IPS DF 4.7 (cell line): ENCODE measurements around the gene RNF40.
"Not testable (repeated sequence)": the region's sequence is repeated elsewhere in the genome, so short reads cannot be mapped to it uniquely, and the experiment has no call there.

ENCODE experiments used
- DNase-seq: peaks from one replicate; pipeline ENCODE4 v3.0.0-alpha.2; 2013; ENCODE audit warnings: low spot score; ENCODE audit errors: extremely low read depth

Gene RNF40

DNA sequence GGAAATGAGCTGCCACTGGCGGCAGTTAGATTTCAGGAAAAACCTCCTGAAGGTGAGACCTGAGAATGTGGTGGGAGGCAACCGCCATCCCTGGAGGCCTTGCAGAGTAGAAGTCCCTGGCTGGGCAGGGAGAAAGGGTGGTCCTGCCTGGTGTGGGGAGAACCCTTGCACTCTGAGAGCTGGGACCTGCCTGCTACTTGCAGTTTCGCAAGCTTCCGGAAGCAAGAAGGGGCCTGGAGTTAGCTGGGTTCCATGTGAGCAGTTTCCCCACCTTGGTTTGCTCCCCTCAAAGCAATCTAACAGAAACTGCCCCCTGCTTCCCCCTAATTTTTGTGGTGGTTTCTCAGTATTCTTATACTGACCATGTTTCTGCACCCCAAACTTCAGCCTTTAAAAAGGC is 18.4 kb downstream of the RNF40 start:
- no peak for DNase-seq

DNA sequence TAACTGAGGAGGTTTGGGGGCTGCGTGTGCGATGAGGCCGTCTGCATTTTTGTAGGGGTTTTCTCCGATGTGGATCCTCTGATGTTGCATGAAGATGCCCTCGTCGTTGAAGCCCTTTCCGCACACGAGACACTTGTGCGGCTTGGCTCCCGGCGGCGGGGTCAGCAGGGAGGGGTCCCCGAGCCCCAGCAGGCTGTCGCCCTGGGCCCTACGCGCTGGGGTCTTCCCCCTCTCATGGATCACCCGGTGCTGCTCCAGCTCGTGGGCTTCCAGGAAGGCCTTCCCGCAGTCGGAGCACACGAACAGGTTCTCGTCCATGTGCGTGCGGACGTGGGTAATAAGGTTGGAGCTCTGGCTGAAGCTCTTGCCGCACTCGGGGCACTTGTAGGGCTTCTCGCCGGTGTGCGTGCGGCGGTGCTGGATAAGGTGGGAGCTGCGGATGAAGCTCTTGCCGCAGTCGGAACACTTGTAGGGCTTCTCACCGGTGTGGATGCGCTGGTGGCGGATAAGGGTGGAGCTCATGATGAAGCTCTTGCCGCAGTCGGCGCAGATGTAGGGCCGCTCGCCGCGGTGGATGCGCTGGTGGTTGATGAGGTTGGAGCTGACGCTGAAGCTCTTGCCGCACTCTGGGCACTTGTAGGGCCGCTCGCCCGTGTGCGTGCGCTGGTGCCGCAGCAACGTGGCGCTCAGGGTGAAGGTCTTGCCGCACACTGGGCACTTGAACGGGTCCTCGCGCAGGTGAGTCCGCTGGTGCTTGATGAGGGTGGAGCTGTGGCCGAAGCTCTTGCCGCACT is 20.6 kb downstream of the RNF40 start:
- DNase-seq = no peak

DNA sequence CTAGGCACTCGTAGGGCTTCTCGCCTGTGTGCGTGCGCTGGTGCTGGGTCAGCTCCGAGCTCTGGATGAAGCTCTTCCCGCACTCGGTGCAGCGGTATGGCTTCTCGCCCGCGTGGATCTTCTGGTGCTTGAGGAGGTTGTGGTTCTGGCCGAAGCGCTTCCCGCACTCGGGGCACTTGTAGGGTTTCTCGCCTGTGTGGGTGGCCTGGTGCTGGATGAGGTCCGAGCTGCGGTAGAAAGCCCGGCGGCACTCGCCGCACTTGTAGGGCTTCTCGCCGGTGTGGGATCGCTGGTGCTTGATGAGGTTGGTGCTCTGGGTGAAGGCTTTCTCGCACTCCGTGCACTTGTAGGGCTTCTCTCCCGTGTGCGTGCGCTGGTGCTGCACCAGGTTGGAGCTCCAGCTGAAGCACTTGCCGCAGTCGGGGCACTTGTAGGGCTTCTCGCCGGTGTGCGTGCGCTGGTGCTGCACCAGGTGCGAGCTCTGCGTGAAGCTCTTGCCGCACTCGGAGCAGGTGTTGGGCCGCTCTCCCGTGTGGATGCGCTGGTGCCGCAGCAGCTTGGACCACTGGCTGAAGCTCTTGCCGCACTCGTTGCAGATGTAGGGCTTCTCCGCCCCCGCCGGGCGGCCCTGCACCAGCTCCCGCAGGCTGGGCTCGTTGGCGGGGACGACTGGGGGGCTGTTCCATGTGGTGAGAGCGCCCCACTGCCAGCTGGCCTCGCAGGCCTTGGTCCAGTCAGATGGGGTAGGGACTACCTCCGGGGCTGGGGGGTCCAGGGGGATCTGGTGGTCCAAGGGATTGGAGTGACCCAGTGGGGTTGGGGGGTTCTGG is 21.4 kb downstream of the RNF40 start:
- no peak for DNase-seq

DNA sequence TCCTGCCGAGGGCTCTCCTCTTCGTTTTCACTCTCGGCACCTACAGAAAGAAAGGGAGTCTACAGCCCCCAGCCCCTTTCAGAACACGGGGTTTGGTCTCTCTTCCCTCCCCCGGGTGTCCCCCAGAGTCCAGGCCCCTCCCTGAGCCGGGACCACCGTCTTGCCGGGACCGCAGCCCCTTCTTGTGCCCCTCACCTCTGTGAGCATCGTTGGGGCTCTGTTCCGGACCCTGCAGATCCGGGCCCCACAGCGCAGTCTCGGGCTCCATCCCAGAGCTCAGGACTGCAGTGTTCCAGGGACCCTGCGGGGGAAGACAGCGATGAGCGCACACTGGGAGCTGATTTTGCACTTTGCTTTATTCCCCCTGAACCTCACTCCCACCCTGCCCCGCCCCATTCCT is 22.1 kb downstream of the RNF40 start:
- no peak for DNase-seq

DNA sequence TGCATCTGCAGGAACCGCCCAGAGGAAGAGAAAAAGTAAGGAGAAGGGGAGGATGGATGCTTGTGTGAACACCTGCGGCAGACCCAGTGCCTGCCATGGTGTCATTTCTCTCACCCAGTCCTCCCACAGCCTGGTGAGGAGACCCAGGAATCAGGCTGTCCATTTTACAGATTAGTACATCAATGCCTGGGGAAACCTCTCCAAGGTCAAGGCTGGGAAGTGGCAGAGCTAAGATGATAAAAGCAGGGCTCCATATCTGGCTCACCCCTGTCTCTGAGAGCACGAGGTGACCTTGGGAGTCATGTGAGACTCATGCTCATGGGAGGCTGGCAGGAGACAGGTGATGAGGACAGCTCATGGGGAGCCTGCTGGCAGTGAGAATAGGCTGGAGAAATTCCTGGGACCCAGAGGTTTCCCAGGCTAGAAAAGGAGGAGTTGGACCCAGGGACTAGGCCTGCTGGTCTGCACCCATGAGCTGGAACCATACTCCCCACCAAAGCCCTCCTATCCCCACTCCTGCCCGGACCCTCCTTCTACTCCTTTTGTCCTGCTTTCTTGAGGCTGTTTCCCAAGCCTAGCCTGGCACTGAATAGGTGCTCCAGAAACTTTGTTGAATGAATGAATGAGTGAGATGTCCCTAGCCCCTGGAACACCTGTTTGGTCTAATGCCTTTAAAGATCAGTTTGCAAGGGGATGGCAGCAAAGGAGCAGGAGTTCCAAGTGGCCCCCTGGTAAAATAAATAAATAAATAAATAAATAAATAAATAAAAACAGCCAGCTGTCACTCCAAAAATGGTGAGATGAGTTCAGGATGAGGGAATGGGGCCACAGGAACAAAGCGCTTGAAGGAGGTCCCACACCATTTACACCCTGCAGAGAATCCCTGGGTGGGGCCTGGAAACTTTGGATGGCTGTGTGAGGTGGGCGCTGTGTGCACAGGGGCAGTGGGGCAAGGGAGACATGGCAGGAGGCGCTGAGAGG is 23.3 kb downstream of the RNF40 start:
- DNase-seq = no peak

DNA sequence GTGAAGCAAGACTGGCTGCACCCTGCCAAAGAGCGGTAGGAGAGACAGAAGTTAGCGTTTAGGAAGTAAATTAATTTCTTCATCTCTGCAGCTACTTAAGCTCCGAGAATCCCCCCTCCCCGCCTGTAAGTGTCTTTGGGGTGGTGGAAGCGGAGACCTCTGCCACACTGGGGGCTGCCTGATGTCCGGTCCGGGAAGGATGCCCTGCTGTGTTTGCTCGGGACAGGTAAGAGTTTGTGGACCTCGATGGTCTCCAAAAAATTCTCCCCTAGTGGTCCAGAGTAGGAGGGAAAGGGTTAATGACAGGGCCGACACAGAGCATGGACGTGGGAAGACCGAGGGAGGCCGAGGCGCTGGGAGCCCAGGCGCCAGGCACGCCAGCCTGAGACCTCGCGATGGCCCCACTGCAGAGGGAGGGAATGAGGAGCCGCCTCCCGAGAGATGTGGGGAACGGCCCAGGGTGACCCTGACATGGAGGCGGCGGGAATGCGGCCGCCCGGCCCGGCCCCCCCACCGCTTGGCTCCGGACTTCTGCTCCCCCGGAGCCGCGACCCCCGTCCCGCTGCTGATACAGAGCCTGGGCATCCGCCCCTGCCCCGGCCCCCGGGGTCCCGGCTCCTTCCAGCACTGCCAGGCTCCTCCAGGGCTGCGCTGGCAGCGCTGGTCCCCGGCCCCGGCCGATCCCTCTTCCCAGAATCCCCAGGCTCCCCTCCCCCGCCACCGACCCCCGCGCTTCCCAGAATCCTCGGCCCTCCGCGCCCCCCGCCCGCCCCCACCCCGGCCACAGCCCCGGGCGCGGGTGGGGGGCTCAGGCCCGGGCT is 24.2 kb downstream of the RNF40 start:
- no peak for DNase-seq

DNA sequence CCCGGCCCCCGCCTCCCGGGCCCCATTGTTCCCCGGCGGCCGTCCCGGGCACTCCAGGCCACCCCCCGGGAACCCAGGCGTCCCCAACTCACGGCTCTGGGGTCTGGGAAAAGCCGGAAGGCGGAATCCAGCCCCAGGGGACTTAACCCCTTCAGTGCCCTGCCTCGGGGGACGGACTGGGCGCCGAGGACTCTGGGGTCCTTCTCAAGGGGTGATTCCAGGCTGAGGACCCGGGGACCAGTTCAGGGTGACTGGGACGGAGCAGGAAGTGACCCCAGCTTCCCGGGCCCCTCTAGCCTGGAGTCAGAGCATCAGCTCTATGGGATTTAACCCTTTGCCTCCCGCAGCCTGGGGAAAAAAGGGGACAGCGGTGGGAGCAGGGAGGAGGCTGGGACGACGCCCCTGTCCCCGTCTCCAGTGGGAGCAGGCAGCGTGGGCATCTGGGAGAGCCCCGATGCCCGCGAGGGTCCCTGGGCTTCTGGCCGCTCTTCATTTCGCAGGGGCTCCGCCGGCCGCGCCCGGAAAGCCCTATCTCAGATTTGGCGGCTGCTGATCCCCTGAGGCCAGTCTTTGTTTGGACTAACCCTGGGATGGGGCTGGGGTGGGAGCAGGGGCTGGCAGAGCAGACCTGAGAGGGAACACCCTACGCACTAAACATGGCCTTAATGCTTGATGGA is 25.0 kb downstream of the RNF40 start, which contains the start of gene ZNF629:
ZNF629 (minus strand) TSS at position 270 of the 677 bp plus-strand sequence. CDS start 2,723 bp downstream, outside the sequence.
- no peak for DNase-seq

DNA sequence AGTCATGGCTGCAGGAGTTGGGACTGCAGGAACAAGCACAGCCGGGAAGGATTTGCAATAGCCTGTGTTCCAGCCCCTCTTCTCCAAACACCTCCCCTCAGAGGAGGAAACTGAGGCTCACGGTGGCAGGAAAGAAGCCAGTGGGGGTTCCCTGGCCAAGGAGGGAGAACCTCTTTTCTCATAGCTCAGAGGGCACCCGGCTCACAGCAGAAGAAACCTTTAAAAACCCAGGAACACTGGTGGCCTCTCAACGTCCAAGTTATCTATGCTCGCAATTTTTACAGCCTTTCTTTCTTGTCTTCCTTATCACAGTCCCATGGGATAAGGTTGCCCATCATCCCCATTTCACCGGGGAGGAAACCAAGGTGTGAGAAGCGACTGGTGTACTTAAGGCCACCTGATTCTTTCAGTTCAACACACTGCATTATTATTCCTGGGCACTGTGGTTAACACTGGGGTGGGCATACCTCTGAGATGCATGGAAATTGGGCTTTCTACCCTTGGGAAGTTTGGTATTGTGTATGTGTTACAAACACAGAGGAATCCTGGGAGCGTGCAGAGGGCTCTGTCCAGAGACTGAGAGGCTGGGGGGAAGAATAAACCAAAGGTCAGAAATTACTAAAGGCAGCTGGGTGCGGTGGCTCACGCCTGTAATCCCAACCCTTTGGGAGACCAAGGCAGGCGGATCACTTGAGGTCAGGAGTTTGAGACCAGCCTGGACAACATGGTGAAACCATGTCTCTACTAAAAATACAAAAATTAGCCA is 25.7 kb downstream of the RNF40 start:
- DNase-seq = no peak

DNA sequence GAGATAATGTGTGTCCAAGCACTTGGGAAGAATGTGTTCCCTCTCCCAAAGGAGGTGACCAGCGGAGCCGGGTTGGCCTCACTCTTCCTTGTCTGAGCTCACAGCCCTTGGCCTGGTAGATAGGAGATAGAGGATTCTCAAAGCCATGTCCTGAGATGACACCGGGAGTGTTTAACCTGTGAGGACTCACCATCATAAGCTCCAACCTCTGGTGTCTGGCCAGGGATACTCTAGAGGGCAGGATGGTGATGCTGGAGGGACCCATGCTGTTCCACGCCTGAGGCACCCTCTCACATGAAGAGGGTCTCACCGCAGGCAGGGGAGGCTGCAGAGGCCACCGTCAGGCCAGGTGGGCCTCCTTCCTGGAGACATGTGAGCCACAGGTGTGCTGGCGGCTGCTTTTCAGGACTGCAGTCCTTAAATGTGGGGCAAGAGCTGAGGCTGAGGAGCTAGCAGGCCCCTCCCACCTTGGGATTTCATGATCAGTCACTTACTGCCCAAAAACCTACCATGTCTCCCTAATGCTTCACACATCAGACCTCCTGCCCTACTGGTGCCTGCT is 31.5 kb downstream of the RNF40 start:
- no peak for DNase-seq

DNA sequence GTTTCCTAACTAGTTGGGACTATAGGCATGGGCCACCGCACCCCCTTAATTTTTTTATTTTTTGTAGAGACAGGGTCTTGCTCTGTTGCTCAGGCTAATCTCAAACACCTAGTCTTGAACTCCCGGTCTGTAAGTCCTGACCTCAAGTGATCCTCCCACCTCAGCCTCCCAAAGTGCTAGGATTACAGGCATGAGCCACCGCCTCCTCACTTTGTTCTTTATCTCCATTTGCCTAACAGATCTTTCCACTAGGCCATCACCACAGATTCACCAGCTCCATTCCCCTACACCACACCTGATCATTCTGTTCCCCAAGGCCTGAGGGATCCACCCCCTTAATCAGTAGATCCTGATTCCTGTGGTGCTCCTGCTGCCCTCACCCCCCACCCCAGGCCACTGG is 32.5 kb downstream of the RNF40 start:
- DNase-seq = no peak

DNA sequence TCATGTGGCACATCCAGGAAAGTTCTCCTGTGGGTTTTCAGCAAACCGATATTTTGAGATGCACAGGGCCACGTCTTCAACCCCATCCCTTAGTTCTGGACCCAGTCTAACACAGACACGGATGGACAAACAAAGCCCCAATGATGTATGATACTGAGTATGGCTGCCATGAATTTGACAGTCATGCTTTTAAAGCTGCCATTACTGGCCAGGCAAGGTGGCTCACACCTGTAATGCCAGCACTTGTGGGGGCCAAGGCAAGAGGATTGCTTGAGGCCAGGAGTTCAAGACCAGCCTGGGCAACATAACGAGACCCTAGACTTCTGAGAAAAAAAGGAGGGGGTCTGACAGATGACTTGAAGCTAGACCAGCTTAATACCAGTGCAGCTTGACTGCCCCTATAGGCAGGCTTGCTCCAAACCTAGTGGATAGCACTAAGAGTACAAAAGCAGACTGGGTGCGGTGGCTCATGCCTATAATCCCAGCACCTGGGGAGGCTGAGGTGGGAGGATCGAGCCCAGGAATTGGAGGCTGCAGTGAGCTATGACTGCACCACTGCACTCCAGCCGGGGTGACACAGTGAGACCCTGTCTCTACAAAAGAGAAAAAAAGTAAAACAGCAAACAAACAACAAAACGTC is 35.7 kb downstream of the RNF40 start:
- DNase-seq = no peak

DNA sequence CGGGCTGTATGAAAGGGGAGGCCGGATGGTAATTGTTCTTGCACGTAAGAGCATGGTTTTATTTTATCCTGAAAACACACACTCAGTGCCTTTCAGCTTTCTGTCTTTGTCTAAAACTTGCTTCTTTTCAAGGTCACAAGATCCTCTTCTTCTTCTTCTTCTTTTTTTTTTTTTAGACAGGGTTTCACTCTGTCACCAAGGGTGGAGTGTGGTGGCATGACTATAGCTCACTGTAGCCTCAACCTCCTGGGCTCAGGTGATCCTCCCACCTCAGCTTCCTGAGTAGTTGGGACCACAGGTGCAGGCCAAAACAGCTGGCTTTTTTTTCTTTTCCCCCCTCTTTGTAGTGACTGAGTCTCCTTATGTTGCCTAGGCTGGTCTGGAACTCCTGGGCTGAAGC is 40.8 kb downstream of the RNF40 start:
- no peak for DNase-seq

DNA sequence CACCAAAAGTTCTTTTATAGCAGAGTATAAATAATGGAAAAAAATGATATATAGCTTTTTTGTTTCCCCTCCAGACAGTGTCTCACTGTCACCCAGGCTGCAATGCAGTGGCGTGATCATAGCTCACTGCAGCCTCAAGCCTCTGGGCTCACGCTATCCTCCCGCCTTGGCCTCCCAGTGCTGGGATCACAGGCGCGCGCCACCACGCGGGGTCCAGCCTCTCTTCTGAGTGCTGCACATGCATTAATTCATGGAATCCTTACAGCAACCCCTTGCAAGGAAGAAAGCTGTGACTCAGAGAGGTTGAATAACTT is 42.9 kb downstream of the RNF40 start:
- DNase-seq = no peak

DNA sequence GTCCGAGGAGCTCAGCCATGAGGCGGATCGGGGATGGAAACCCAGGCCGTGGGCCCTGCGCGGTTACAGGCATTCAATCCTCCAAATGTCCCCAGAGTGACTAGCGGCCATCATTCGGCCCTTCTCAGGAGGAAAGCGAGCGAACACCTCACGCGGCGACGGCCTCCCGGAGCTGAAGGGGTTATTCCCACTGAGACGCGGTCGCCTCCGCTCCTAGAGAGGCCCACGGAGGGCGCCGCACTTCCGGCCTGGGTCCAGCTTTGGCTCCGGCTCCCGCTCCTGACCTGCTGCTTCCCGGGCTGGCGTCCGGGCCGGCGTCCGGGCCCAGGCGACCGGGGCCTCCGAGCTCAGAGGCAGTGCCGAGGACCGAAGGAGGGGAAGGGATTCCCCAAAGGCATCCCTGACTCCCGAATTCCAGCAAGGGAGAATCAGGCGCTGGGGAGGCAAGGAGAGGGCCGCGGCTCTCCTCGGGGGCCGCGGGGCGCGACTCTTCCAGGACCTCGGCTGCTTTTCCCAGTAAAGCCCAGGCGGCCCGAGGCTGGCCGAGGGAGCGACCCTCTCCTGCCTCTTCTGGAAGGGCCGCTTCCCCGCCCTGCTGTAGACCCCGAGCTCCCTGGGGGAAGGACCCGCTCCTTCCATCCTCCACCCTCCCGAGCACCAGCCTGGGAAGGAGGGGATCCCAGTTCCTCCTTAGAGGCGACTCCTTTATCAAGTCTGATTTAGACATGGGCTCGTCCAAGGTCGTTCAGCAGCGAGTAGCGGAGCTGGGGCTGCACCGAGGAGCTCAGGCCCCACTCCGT is 43.4 kb downstream of the RNF40 start:
- DNase-seq = no peak

DNA sequence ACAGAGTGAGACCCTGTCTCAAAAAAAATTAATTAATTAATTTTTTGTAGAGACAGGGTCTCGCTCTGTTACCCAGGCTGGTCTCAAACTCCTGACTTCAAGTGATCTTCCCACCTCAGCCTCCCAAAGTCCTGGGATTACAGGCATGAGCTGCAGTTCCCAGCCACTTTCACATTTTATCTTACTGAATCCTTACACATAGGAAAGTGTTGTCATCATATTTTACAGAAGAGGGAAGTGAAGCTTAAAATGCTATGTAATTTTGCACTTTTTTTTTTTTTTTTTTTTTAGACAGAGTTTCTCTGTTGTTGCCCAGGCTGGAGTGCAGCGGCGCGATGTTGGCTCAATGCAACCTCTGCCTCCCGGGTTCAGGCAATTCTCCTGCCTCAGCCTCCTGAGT is 46.0 kb downstream of the RNF40 start:
- no peak for DNase-seq

DNA sequence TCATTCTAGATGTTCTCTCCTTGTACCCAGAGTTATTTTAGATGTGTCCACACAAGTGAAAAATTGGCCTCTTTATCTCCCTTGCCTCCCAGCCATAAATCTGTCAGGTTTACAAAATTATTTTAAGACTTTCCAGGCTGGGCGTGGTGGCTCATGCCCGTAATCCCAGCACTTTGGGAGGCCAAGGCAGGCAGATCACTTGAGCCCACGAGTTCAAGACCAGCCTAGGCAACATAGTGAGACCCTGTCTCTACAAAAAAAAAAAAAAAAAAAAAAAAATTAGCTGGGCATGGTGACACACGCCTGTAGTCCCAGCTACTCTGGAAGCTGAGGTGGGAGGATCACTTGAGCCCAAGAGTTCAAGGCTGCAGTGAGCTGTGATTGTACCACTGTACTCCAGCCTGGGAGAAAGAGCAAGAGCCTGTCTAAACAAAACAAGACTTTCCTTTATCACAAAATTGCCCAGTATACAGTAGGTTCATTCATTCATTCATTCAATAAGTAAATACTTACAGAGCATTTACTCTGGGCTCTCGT is 46.8 kb downstream of the RNF40 start:
- DNase-seq = not testable (repeated sequence)

DNA sequence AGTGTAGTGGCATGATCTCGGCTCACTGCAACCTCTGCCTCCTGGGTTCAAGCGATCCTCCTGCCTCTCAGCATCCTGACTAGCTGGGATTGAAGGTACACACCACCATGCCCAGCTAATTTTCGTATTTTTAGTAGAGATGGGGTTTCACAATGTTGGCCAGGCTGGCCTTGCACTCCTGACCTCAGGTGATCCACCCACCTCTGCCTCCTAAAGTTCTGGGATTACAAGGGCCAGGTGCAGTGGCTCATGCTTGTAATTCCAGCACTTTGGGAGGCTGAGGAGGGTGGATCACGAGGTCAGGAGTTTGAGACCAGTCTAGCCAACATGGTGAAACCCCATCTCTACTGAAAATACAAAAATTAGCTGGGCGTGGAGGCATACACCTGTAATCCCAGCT is 47.6 kb downstream of the RNF40 start:
- not testable (repeated sequence) for DNase-seq

DNA sequence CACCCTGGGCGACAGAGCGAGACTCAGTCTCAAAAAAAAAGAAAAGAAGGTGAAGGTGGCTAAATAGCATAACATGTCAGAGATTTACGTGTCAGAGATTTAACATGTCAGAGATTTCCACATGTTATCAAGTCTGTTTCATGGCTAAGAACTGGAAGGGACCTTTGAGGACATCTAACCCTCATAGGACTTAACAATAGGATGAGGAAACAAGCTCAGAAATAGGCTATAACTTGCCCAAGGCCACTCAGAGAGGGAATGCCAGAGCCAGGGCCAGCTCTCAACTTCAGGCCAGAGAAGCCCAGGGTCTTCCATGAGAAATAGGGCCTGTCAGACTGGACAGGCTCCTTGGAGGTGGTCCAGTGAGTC is 51.7 kb downstream of the RNF40 start:
- DNase-seq = no peak
